Measurements from ENCODE around the gene UBE2Z. TPM values are rescaled to one million over a fixed set of nuclear protein-coding genes. Genes with fewer than 3 reads are reported as not detected.

The UBE2Z gene
- total RNA-seq, 1 experiment from 2014 or later: 65.1 TPM

- no peak for TF ChIP-seq AFF4 (CRISPR knock-in tag; IDR thresholded peaks at IDR 0.05; ENCODE audit: borderline replicate concordance)
- no peak for TF ChIP-seq PRRX2 (CRISPR knock-in tag; IDR thresholded peaks at IDR 0.05)
- TF ChIP-seq E2F1 (CRISPR knock-in tag; IDR thresholded peaks at IDR 0.05): no peak
- no peak for TF ChIP-seq CTCF (IDR thresholded peaks at IDR 0.05)
- TF ChIP-seq ZNF317 (CRISPR knock-in tag; IDR thresholded peaks at IDR 0.05; ENCODE audit: borderline replicate concordance, low read depth): no peak
Observed at GRCh38 chr17:48860456-48860855, 47.8 kb upstream of the UBE2Z start (continued).

GRCh38 chr17:48868916-48869500 is 39.2 kb upstream of the UBE2Z start:
- H3K9me3 Mint-ChIP-seq: no peaks in the 10 kb centered on the region
- H3K4me3 Mint-ChIP-seq: no peak overlapping the region
- peaks cover 9% of the 10 kb centered on the region for H3K4me1 Mint-ChIP-seq
- H3K36me3 Mint-ChIP-seq: no peaks in the 10 kb centered on the region
- no peak overlapping the region for H3K27ac Mint-ChIP-seq
- ATAC-seq: no peak
- DNase-seq (ENCODE audit: low spot score): no peak
- ChIA-PET POLR2A (no interaction called here), CTCF (interaction anchor here (1.0 to 2.9 kb wide), 6 partner anchors 10 to 232 kb away, joined by 3 to 19 read pairs (median 6); no protein-coding TSS in a partner anchor)
- TF ChIP-seq EMX1 (CRISPR knock-in tag; IDR thresholded peaks at IDR 0.05): no peak
- TF ChIP-seq MYBL2 (CRISPR knock-in tag; IDR thresholded peaks at IDR 0.05): no peak
- TF ChIP-seq NR1H2 (CRISPR knock-in tag; IDR thresholded peaks at IDR 0.05): no peak
- no peak for TF ChIP-seq RORB (CRISPR knock-in tag; IDR thresholded peaks at IDR 0.05)
- no peak for TF ChIP-seq MLX (CRISPR knock-in tag; IDR thresholded peaks at IDR 0.05)
- no peak for TF ChIP-seq CTCF (IDR thresholded peaks at IDR 0.05)
- TF ChIP-seq ZNF425 (CRISPR knock-in tag; conservative IDR thresholded peaks at IDR 0.05): no peak
- TF ChIP-seq ZNF532 (CRISPR knock-in tag; IDR thresholded peaks at IDR 0.05; ENCODE audit: borderline replicate concordance): no peak
- no peak for TF ChIP-seq SMAD4 (CRISPR knock-in tag; IDR thresholded peaks at IDR 0.05)
- TF ChIP-seq ZNF263 (CRISPR knock-in tag; IDR thresholded peaks at IDR 0.05; ENCODE audit: low read depth): no peak
- no peak for TF ChIP-seq ETV6 (CRISPR knock-in tag; IDR thresholded peaks at IDR 0.05)
- no peaks in the 10 kb centered on the region for H3K27me3 Mint-ChIP-seq (ENCODE audit: low read depth)

All from WTC11 (cell line).